ENCODE measurements around the gene LECT2. TPM values are rescaled to one million over a fixed set of nuclear protein-coding genes. Genes with fewer than 3 reads are reported as not detected.

Gene LECT2
- total and polyA plus RNA-seq, 10 of the 15 experiments (the other 5 are each of a cell fraction or from before 2014, with no cell fraction given): not detected

DNA sequence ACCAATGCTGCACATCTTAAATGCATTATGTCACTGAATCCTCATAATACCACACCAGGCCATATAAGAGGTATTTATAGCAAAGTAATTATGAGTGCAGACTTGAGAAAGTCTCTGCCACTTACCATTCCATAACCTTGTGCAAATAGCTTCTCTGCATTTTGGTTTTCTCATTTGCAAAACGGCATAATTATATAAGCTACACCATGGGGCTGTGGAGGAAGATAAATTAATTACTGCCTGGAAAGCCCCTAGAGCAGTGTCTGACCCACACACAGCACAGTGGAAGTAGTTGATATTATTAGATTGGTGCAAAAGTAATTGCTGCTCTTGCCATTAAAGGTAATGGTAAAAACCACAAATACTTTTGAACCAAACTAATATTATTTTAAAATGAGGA, 49.6 kb downstream of the LECT2 start (continued):
- TF ChIP-seq NFYA (IDR thresholded peaks at IDR 0.05; ENCODE audit: borderline replicate concordance, low read depth, low read length): no peak
- TF ChIP-seq SREBF2 (IDR thresholded peaks at IDR 0.05; ENCODE audit: low read length): no peak
- no peak for TF ChIP-seq RFX5 (IDR thresholded peaks at IDR 0.05; ENCODE audit: low read depth, low read length)
- no peak for TF ChIP-seq EZH2 (IDR thresholded peaks at IDR 0.05; ENCODE audit: borderline replicate concordance, control insufficient read depth, low read depth, low read length)
- TF ChIP-seq ZBED1 (IDR thresholded peaks at IDR 0.05; ENCODE audit: borderline replicate concordance): no peak
- TF ChIP-seq MXI1 (IDR thresholded peaks at IDR 0.05; ENCODE audit: low read depth, low read length): no peak
- no peak for TF ChIP-seq ZNF24 (IDR thresholded peaks at IDR 0.05)
- TF ChIP-seq, protein P1, sequence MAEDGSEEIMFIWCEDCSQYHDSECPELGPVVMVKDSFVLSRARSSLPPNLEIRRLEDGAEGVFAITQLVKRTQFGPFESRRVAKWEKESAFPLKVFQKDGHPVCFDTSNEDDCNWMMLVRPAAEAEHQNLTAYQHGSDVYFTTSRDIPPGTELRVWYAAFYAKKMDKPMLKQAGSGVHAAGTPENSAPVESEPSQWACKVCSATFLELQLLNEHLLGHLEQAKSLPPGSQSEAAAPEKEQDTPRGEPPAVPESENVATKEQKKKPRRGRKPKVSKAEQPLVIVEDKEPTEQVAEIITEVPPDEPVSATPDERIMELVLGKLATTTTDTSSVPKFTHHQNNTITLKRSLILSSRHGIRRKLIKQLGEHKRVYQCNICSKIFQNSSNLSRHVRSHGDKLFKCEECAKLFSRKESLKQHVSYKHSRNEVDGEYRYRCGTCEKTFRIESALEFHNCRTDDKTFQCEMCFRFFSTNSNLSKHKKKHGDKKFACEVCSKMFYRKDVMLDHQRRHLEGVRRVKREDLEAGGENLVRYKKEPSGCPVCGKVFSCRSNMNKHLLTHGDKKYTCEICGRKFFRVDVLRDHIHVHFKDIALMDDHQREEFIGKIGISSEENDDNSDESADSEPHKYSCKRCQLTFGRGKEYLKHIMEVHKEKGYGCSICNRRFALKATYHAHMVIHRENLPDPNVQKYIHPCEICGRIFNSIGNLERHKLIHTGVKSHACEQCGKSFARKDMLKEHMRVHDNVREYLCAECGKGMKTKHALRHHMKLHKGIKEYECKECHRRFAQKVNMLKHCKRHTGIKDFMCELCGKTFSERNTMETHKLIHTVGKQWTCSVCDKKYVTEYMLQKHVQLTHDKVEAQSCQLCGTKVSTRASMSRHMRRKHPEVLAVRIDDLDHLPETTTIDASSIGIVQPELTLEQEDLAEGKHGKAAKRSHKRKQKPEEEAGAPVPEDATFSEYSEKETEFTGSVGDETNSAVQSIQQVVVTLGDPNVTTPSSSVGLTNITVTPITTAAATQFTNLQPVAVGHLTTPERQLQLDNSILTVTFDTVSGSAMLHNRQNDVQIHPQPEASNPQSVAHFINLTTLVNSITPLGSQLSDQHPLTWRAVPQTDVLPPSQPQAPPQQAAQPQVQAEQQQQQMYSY (CRISPR knock-in tag; IDR thresholded peaks at IDR 0.05): no peak
- no peak for TF ChIP-seq CBX5 (IDR thresholded peaks at IDR 0.05; ENCODE audit: low read depth)
- TF ChIP-seq IKZF1 (conservative IDR thresholded peaks at IDR 0.05): no peak

GRCh38 chr5:135901633-135902032, 53.1 kb downstream of the LECT2 start:
- Histone ChIP-seq H3K27ac (ENCODE audit: control insufficient read depth, insufficient read depth) (no peak overlapping the region), H3K27me3 (replicated peaks in 1 of 2; ENCODE audit: control insufficient read depth in 2 of 2, insufficient read depth in 2 of 2, low read length in 1 of 2) (no peaks in the 10 kb centered on the region), H3K4me2 (ENCODE audit: control insufficient read depth, insufficient read depth) (no peak overlapping the region), H3K9ac (ENCODE audit: control insufficient read depth, insufficient read depth, low read length) (no peak overlapping the region), H3K9me3 (replicated peaks; ENCODE audit: control insufficient read depth, insufficient read depth, low read length) (no peaks in the 10 kb centered on the region), H3K4me3 (no peak overlapping the region), H4K20me1 (ENCODE audit: control insufficient read depth, insufficient read depth) (no peaks in the 10 kb centered on the region), H3K4me1 (ENCODE audit: control insufficient read depth, insufficient read depth, low read length) (no peaks in the 10 kb centered on the region), H3K79me2 (ENCODE audit: control insufficient read depth, insufficient read depth, low read length) (no peaks in the 10 kb centered on the region), H3K36me3 (ENCODE audit: control insufficient read depth in 2 of 2, insufficient read depth in 2 of 2, low read length in 1 of 2) (no peaks in the 10 kb centered on the region), H2AFZ (ENCODE audit: control insufficient read depth, low read depth, low read length) (no peak overlapping the region)
- intact Hi-C loops (cut with micrococcal nuclease; ENCODE audit: unreplicated experiment) (no loop called here), in situ Hi-C loops (cut with MboI) (no loop called here)
- ChIA-PET RAD21 (ENCODE audit: unreplicated experiment) (no interaction called here), CTCF (no interaction called here), SMC1A (ENCODE audit: uncharacterized antibody, unreplicated experiment) (no interaction called here), POLR2A (interaction anchor here (0.6 kb wide), 1 partner anchor 1592 kb away, joined by 3 read pairs; no protein-coding TSS in a partner anchor)
- DNase-seq (ENCODE audit: low read depth, low spot score) (no peak), ATAC-seq (no peak), FAIRE-seq (no peak)
- WGBS (ENCODE audit: insufficient coverage, insufficient replicate concordance, low lambda C conversion rate, missing lambda C conversion rate): 65% methylated on average over 3 of the region's 3 CpGs
- BruUV-seq (replicated peaks): no TSS peak
- no peak for TF ChIP-seq ZZZ3 (IDR thresholded peaks at IDR 0.05; ENCODE audit: control insufficient read depth, insufficient read length, low read depth)
- no peak for TF ChIP-seq NBN (IDR thresholded peaks at IDR 0.05)
- no peak for TF ChIP-seq CBX3 (IDR thresholded peaks at IDR 0.05; ENCODE audit: borderline replicate concordance, low read depth)
- TF ChIP-seq, protein P2, sequence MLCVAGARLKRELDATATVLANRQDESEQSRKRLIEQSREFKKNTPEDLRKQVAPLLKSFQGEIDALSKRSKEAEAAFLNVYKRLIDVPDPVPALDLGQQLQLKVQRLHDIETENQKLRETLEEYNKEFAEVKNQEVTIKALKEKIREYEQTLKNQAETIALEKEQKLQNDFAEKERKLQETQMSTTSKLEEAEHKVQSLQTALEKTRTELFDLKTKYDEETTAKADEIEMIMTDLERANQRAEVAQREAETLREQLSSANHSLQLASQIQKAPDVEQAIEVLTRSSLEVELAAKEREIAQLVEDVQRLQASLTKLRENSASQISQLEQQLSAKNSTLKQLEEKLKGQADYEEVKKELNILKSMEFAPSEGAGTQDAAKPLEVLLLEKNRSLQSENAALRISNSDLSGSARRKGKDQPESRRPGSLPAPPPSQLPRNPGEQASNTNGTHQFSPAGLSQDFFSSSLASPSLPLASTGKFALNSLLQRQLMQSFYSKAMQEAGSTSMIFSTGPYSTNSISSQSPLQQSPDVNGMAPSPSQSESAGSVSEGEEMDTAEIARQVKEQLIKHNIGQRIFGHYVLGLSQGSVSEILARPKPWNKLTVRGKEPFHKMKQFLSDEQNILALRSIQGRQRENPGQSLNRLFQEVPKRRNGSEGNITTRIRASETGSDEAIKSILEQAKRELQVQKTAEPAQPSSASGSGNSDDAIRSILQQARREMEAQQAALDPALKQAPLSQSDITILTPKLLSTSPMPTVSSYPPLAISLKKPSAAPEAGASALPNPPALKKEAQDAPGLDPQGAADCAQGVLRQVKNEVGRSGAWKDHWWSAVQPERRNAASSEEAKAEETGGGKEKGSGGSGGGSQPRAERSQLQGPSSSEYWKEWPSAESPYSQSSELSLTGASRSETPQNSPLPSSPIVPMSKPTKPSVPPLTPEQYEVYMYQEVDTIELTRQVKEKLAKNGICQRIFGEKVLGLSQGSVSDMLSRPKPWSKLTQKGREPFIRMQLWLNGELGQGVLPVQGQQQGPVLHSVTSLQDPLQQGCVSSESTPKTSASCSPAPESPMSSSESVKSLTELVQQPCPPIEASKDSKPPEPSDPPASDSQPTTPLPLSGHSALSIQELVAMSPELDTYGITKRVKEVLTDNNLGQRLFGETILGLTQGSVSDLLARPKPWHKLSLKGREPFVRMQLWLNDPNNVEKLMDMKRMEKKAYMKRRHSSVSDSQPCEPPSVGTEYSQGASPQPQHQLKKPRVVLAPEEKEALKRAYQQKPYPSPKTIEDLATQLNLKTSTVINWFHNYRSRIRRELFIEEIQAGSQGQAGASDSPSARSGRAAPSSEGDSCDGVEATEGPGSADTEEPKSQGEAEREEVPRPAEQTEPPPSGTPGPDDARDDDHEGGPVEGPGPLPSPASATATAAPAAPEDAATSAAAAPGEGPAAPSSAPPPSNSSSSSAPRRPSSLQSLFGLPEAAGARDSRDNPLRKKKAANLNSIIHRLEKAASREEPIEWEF (IDR thresholded peaks at IDR 0.05; ENCODE audit: insufficient replicate concordance, low read depth, low read length): no peak
- TF ChIP-seq ZSCAN29 (IDR thresholded peaks at IDR 0.05): no peak
- TF ChIP-seq TARDBP (IDR thresholded peaks at IDR 0.05; ENCODE audit: borderline replicate concordance): no peak
- no peak for TF ChIP-seq CREM (IDR thresholded peaks at IDR 0.05; ENCODE audit: low read depth)
